Measurements from ENCODE around the gene KCNH5.

DNA sequence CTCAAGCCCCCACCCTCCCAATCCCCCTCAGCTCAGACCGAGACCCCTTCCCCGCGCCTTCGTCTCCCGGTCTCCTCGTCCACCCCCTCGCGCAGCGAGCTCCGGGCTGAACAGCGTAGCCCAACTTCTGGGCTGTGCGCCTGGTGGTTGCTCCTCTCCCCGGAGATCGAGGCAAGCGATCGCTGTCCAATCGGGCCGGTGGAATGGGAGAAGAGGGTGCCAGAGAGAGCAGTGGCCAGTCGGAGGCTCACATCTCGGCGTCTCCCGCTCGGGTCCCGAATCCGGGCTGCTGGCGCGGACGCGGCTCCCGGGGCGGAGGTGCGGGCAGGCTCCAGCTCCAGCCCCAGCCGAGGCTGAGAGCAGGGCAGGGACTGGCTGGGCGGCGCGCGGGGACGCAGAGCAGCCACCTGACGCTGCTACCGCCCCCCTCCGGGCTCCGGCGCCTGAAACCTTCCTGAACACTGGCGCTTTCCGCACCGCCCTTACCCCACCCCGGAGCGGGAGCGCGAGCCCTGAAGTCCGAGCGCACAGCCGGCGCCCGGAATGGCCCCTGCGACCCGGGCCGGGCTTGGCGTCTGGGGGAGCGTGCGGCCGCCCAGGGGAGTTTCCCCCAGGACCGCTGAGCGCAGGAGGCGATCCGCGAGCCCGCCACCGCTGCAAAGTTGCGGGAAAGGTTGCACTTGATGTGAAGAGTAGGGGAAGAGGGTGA is 508 bp upstream of the KCNH5 start:
- TF ChIP-seq CTCF (IDR thresholded peaks at IDR 0.05): no peak
- no peak for TF ChIP-seq POLR2A (IDR thresholded peaks at IDR 0.05)
- no peak for TF ChIP-seq POLR2AphosphoS5 (IDR thresholded peaks at IDR 0.05)

Data from upper lobe of left lung (tissue), 4 donors.